HCT116 (cell line): ENCODE measurements around the gene HDAC8.

Experiments
- CBX3 ChIP-seq: IDR thresholded peaks from 2 replicates; pipeline ENCODE4 v1.6.1; 2012; ENCODE audit warnings: low read depth
- ELF1 ChIP-seq: IDR thresholded peaks from 2 replicates; pipeline ENCODE4 v1.6.1; 2012; ENCODE audit warnings: low read depth, borderline replicate concordance
- EZH2 ChIP-seq: fragments of 200-600 bp; sonication (generic); IDR thresholded peaks from 2 replicates; pipeline ENCODE4 v1.6.1; 2017; ENCODE audit warnings: antibody characterized with exemption, mixed run types
- EZH2phosphoT487 ChIP-seq: fragments of 200-600 bp; IDR thresholded peaks from 2 replicates; pipeline ENCODE4 v1.6.1; 2018; ENCODE audit warnings: antibody characterized with exemption, borderline replicate concordance
- FOSL1 ChIP-seq: IDR thresholded peaks from 2 replicates; pipeline ENCODE4 v1.6.1; 2012; ENCODE audit warnings: low read depth
- JUND ChIP-seq: IDR thresholded peaks from 2 replicates; pipeline ENCODE4 v1.6.1; 2012
- POLR2A ChIP-seq: IDR thresholded peaks from 2 replicates; pipeline ENCODE4 v1.7.0; 2011; ENCODE audit warnings: borderline replicate concordance; ENCODE audit not compliant: insufficient read depth, insufficient read length; ENCODE audit errors: extremely low read depth
- POLR2AphosphoS5 ChIP-seq: IDR thresholded peaks from 2 replicates; pipeline ENCODE4 v1.6.1; 2011; ENCODE audit warnings: mild to moderate bottlenecking, low read depth, low read length, moderate library complexity
- RAD21 ChIP-seq: IDR thresholded peaks from 2 replicates; pipeline ENCODE4 v1.6.1; 2012; ENCODE audit warnings: low read depth, mild to moderate bottlenecking
- SP1 ChIP-seq: IDR thresholded peaks from 2 replicates; pipeline ENCODE4 v1.6.1; 2012; ENCODE audit warnings: low read depth
- SRF ChIP-seq: IDR thresholded peaks from 2 replicates; pipeline ENCODE4 v1.6.1; 2012; ENCODE audit warnings: low read depth
- TF ChIP-seq, protein P1 (sequence below), 3 experiments: fragments of 200-600 bp in 1 of 3; sonication (generic) in 1 of 3; IDR thresholded peaks in 2 of 3; conservative IDR thresholded peaks in 1 of 3; 2 replicates each; pipeline ENCODE4 v1.5.1; 2012 to 2017; ENCODE audit warnings: low read depth in 2 of 3, low read length in 2 of 3, antibody characterized with exemption in 1 of 3, borderline replicate concordance in 1 of 3, control low read depth in 1 of 3, mild to moderate bottlenecking in 1 of 3, mixed read lengths in 1 of 3, mixed run types in 1 of 3, moderate library complexity in 1 of 3; ENCODE audit not compliant: insufficient read depth in 1 of 3
- TF ChIP-seq, protein P2 (sequence below): IDR thresholded peaks from 2 replicates; pipeline ENCODE4 v1.6.1; 2012
- TF ChIP-seq, protein P3 (sequence below): IDR thresholded peaks from 2 replicates; pipeline ENCODE4 v1.6.1; 2012

DNA sequence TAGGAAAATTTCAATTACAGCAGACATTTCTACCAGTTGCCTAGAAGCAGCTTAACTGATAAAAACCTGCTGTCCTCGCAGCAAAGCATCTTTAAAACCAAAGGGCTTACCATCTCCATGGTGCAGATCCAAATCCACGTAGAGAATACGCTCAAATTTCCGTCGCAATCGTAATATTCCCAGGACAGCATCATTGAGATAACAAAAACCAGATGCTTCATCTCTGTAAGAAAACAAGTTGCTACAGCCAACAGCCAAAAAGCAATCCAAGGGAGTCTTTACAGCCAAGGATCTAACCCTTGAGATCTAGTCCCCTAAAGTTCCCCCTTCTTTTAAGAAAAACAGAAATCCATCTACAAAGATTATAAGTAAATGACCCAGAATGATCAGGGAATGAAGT is 77.6 kb downstream of the HDAC8 start:
- TF ChIP-seq, protein P1, sequence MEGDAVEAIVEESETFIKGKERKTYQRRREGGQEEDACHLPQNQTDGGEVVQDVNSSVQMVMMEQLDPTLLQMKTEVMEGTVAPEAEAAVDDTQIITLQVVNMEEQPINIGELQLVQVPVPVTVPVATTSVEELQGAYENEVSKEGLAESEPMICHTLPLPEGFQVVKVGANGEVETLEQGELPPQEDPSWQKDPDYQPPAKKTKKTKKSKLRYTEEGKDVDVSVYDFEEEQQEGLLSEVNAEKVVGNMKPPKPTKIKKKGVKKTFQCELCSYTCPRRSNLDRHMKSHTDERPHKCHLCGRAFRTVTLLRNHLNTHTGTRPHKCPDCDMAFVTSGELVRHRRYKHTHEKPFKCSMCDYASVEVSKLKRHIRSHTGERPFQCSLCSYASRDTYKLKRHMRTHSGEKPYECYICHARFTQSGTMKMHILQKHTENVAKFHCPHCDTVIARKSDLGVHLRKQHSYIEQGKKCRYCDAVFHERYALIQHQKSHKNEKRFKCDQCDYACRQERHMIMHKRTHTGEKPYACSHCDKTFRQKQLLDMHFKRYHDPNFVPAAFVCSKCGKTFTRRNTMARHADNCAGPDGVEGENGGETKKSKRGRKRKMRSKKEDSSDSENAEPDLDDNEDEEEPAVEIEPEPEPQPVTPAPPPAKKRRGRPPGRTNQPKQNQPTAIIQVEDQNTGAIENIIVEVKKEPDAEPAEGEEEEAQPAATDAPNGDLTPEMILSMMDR (IDR thresholded peaks at IDR 0.05 in 2 of 3, conservative IDR thresholded peaks at IDR 0.05 in 1 of 3; ENCODE audit: borderline replicate concordance in 1 of 3, insufficient read depth in 1 of 3, low read depth in 2 of 3, low read length in 2 of 3), result no peak
- no peak for TF ChIP-seq SRF
- TF ChIP-seq, protein P2, sequence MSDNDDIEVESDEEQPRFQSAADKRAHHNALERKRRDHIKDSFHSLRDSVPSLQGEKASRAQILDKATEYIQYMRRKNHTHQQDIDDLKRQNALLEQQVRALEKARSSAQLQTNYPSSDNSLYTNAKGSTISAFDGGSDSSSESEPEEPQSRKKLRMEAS, result no peak
- TF ChIP-seq, protein P3, sequence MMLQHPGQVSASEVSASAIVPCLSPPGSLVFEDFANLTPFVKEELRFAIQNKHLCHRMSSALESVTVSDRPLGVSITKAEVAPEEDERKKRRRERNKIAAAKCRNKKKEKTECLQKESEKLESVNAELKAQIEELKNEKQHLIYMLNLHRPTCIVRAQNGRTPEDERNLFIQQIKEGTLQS, result no peak
- no peak for TF ChIP-seq POLR2AphosphoS5
- no peak for TF ChIP-seq EZH2
- no peak for TF ChIP-seq EZH2phosphoT487
- TF ChIP-seq JUND, result no peak
- TF ChIP-seq POLR2A, result no peak
- TF ChIP-seq ELF1, result no peak
- TF ChIP-seq FOSL1, result no peak
- TF ChIP-seq CBX3, result no peak
- no peak for TF ChIP-seq RAD21
- TF ChIP-seq SP1, result no peak
